C4-2B (cell line): ENCODE data around the gene SYMPK.

ENCODE experiments used
- CTCF ChIP-seq: fragments of 450-650 bp; conservative IDR thresholded peaks from 2 replicates; pipeline ENCODE4 v1.5.1; 2017; ENCODE audit warnings: mild to moderate bottlenecking
- ZFX ChIP-seq: fragments of 450-650 bp; IDR thresholded peaks from 2 replicates; pipeline ENCODE4 v1.6.1; 2017

DNA sequence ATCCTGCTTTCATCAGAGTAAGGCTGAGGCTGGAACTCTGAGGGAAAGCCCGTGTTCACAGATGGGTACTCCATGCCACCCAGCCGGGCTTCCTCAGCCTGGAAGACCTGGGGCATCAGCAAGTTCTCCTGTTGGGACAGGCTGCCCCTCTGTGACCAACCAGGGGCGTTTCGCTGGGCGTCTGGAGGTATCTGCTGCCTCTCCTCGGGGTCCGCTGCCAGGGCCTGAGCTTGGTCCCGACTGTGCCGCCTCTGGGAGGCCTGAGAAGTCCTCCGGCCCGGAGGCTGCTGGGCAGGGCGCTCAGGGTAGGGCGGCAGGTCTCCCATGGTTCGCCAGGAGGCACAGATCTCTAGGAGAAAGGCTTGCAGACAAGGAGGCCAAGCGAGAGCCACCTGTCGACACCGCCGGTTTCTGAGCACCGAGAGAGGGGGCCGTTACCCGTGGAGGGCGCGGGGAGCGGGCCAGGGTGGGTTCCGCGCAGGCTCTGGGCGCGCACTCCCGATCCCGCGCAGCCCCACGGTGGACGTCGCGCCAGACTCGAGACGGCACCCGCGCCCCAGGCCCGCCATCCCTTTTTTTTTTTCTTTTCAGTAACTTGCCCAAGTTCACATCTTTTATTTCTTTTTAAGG lies 48.0 kb downstream of the SYMPK start, which contains the start of gene RSPH6A:
- TF ChIP-seq CTCF (no peak), ZFX (no peak)
